Sigmoid colon (tissue), 4 donors: ENCODE data around the gene SNW1.

Source experiments
- EP300 ChIP-seq, 4 donors: sonication (generic); formaldehyde crosslinking; IDR thresholded peaks; one replicate each; pipeline ENCODE4 v1.6.1; 2017; ENCODE audit warnings: antibody characterized with exemption in 4 of 4
- POLR2A ChIP-seq, 2 donors: fragments of 450-650 bp; IDR thresholded peaks; one replicate each; pipeline ENCODE4 v1.6.1; 2016; ENCODE audit warnings: antibody characterized with exemption in 2 of 2, mild to moderate bottlenecking in 2 of 2, moderate library complexity in 2 of 2
- POLR2AphosphoS5 ChIP-seq, 4 donors: sonication (generic); formaldehyde crosslinking; IDR thresholded peaks; one replicate each; pipeline ENCODE4 v1.6.1; 2017; ENCODE audit warnings: antibody characterized with exemption in 4 of 4
- TF ChIP-seq, protein P1 (sequence below), 4 experiments: fragments of 450-650 bp in 3 of 4; fragments of 200-600 bp in 1 of 4; IDR thresholded peaks; one replicate each; pipeline ENCODE4 v1.5.1; 2016 to 2019; ENCODE audit warnings: antibody characterized with exemption in 4 of 4, mild to moderate bottlenecking in 3 of 4, moderate library complexity in 2 of 4

DNA sequence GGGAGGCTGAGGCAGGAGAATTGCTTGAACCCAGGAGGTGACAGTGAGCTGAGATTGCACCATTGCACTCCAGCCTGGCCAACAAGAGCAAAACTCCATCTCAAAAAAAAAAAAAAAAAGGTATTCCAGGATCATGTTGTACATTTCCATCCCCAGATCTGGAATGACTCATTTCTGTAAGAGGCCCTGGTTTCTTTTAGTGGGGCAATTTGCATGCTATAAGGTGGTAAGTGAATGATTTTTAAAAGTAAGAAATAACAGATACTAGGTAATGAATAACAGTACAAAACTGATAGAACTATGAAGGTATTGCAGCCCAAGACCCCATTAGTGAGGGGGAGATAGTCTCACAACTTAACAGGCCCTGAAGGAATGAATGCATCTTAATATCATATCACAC lies 21.2 kb upstream of the SNW1 start:
- TF ChIP-seq, protein P1, sequence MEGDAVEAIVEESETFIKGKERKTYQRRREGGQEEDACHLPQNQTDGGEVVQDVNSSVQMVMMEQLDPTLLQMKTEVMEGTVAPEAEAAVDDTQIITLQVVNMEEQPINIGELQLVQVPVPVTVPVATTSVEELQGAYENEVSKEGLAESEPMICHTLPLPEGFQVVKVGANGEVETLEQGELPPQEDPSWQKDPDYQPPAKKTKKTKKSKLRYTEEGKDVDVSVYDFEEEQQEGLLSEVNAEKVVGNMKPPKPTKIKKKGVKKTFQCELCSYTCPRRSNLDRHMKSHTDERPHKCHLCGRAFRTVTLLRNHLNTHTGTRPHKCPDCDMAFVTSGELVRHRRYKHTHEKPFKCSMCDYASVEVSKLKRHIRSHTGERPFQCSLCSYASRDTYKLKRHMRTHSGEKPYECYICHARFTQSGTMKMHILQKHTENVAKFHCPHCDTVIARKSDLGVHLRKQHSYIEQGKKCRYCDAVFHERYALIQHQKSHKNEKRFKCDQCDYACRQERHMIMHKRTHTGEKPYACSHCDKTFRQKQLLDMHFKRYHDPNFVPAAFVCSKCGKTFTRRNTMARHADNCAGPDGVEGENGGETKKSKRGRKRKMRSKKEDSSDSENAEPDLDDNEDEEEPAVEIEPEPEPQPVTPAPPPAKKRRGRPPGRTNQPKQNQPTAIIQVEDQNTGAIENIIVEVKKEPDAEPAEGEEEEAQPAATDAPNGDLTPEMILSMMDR (IDR thresholded peaks at IDR 0.05), result no peak
- TF ChIP-seq POLR2A (IDR thresholded peaks at IDR 0.05), result no peak
- no peak for TF ChIP-seq POLR2AphosphoS5 (IDR thresholded peaks at IDR 0.05)
- TF ChIP-seq EP300 (IDR thresholded peaks at IDR 0.05), result no peak
